ENCODE data around the gene BCL6. TPM values are rescaled to one million over a fixed set of nuclear protein-coding genes. Genes with fewer than 3 reads are reported as not detected.

The BCL6 gene
- total RNA-seq, 2 donors from 2014 or later = 53.0 to 88.6 TPM

DNA sequence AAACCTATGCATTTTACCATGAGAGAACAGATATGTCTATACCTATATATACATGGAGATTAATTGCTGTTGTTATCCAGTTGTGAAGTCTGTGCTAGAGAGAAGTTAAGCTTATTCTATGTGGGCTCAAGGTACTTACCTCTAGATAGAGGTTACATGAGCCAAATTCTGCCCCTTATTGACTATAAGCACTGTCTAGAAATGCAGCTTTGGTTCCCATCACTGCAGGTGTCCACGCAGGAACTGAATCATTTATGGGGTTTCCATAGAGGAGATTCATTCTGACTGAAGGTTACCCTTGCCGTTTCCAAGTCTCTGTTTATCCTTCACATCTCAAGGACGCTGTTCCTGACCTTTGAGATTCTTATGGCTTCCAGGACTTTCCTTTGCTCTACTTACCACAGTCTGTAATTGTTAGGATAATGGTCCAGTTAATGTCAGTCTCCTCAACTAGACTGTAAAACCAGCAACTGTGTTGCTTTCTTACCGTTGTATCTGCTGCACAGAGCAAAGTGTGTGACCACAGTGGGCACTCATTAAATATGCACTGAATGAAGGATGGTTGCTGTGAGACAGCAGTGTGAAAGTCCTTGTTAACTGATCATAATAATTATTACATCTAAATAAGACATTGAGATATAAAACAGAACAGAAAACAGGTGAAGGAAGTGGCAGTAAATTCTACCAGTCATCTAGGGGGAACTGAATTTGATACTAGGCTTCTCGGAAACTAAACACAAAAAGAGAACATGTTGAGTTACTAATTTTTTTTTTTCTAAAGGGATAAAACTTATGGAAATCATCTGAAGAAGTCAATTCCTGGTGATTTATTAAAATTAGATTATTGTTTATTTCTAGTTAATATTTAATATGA lies 44.0 kb upstream of the BCL6 start:
- no peak overlapping the region for H3K27ac ChIP-seq

GRCh38 chr3:187783098-187783497 lies 37.8 kb upstream of the BCL6 start:
- Histone ChIP-seq H3K27ac (peak overlapping the region in 1 of 2 donors; percentile 67), H3K9me3 (no peaks in the 10 kb centered on the region), H3K4me1 (no peaks in the 10 kb centered on the region), H3K27me3 (no peaks in the 10 kb centered on the region), H3K36me3 (no peaks in the 10 kb centered on the region), H3K4me3 (no peak overlapping the region)
- TF ChIP-seq, protein P1, sequence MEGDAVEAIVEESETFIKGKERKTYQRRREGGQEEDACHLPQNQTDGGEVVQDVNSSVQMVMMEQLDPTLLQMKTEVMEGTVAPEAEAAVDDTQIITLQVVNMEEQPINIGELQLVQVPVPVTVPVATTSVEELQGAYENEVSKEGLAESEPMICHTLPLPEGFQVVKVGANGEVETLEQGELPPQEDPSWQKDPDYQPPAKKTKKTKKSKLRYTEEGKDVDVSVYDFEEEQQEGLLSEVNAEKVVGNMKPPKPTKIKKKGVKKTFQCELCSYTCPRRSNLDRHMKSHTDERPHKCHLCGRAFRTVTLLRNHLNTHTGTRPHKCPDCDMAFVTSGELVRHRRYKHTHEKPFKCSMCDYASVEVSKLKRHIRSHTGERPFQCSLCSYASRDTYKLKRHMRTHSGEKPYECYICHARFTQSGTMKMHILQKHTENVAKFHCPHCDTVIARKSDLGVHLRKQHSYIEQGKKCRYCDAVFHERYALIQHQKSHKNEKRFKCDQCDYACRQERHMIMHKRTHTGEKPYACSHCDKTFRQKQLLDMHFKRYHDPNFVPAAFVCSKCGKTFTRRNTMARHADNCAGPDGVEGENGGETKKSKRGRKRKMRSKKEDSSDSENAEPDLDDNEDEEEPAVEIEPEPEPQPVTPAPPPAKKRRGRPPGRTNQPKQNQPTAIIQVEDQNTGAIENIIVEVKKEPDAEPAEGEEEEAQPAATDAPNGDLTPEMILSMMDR (IDR thresholded peaks at IDR 0.05) = no peak
- DNase-seq (ENCODE audit: low spot score) = no peak

More for the DNA sequence above, 44.0 kb upstream of the BCL6 start:
- DNase-seq (ENCODE audit: low spot score) = no peak
- H3K36me3 ChIP-seq = no peaks in the 10 kb centered on the region
- H3K27me3 ChIP-seq = no peaks in the 10 kb centered on the region
- H3K4me3 ChIP-seq = no peak overlapping the region
- no peaks in the 10 kb centered on the region for H3K9me3 ChIP-seq
- TF ChIP-seq, protein P1 (IDR thresholded peaks at IDR 0.05) = no peak
- no peaks in the 10 kb centered on the region for H3K4me1 ChIP-seq

DNA sequence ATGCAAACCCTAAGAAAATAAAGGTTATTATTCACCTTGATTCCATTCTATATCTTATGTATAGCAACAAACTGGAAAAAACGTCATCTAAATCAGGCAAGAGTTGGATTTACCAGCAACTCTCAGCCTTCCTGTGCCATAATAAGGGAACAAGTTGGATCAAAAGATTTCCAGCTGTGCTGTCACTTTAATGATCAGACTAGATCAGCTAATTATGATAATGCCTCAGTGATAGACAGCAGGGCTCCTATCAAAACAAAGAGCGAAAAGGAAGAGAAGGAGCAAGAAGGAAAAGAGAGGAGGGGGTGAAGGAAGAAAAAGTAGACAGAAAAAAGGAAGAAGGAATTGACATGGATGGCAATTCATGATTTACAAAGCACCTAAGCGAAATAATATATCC lies 36.7 kb upstream of the BCL6 start:
- TF ChIP-seq, protein P1 (IDR thresholded peaks at IDR 0.05) = no peak
- H3K27me3 ChIP-seq = no peaks in the 10 kb centered on the region
- no peak for DNase-seq (ENCODE audit: low spot score)
- no peak overlapping the region for H3K27ac ChIP-seq
- H3K4me1 ChIP-seq = no peaks in the 10 kb centered on the region
- no peak overlapping the region for H3K4me3 ChIP-seq
- H3K36me3 ChIP-seq = no peaks in the 10 kb centered on the region
- H3K9me3 ChIP-seq = no peaks in the 10 kb centered on the region

DNA sequence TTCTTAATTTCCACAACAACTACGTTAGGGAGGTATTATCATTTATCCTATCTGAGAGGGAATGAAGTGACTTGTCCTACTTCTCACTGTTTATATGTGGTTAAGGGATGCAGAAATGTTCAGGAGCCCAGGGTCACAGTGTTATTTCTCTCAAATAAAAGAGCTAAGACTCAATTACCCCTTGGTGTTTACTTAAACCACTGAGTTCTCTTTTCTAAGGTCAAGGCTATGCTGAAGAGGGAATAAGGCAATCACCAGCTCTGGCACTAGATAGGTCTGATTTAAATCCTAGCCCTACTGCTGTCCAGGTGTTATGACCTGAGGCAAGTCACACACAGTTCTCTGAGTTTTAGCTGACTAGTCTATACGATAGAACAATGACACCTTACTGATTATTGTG lies 35.7 kb upstream of the BCL6 start:
- no peak for DNase-seq (ENCODE audit: low spot score)
- no peak overlapping the region for H3K27ac ChIP-seq
- no peaks in the 10 kb centered on the region for H3K9me3 ChIP-seq
- TF ChIP-seq, protein P1 (IDR thresholded peaks at IDR 0.05) = no peak
- H3K4me3 ChIP-seq = no peak overlapping the region
- H3K4me1 ChIP-seq = no peaks in the 10 kb centered on the region
- H3K36me3 ChIP-seq = no peaks in the 10 kb centered on the region
- H3K27me3 ChIP-seq = no peaks in the 10 kb centered on the region

DNA sequence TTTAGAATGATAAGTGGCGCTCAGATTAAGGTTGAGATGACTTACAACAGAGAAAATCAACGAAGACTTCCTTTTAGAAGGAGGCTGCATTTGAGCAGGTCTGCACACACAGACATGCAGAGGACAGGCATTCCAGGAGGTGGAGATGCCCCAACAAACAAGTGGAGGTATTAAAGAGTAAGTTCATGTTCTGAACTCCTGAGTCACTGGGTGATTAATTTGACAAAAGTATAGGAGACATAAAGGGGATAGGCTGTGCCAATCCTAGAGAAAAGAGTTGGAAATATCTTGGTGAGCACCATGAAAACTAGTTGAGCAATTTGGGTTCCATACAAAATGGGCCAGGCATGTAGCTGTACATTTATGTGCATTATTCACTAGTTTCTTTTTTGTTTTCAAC lies 33.5 kb upstream of the BCL6 start:
- no peaks in the 10 kb centered on the region for H3K36me3 ChIP-seq
- H3K4me1 ChIP-seq = peaks cover 0 to 6% of the 10 kb centered on the region in 2 donors
- no peak for DNase-seq (ENCODE audit: low spot score)
- no peak overlapping the region for H3K27ac ChIP-seq
- no peak overlapping the region for H3K4me3 ChIP-seq
- no peaks in the 10 kb centered on the region for H3K27me3 ChIP-seq
- no peaks in the 10 kb centered on the region for H3K9me3 ChIP-seq
- TF ChIP-seq, protein P1 (IDR thresholded peaks at IDR 0.05) = no peak

Data from right atrium auricular region (tissue), 2 donors.